Measurements from ENCODE around the gene PLXDC1.

Gene PLXDC1

GRCh38 chr17:39151150-39151942 lies at the start of gene PLXDC1:
Gene PLXDC1 (minus strand): TSS chr17:39151637. CDS start chr17:39151437, 200 bp downstream.
- DNase-seq: no peak

- no peak for DNase-seq
Observed at GRCh38 chr17:39200957-39201510, 49.6 kb upstream of the PLXDC1 start.

- peak; percentile 92 for DNase-seq
Observed at GRCh38 chr17:39200070-39200879, 48.8 kb upstream of the PLXDC1 start, which contains the start of gene RPL19. Gene RPL19 (plus strand): TSS chr17:39200283. CDS start chr17:39200345, 62 bp downstream.

- peak; percentile 98 for DNase-seq
Observed at GRCh38 chr17:39199820-39200069, 48.3 kb upstream of the PLXDC1 start.

- DNase-seq: no peak
Observed at GRCh38 chr17:39198186-39198566, 46.7 kb upstream of the PLXDC1 start.

GRCh38 chr17:39197380-39198185 lies 46.1 kb upstream of the PLXDC1 start, which contains the start of gene CACNB1:
Gene CACNB1 (minus strand): TSS chr17:39197669. CDS start chr17:39197495, 174 bp downstream.
- peak; percentile 91 for DNase-seq

- DNase-seq: peak; percentile 52
Observed at GRCh38 chr17:39196808-39197291, 45.4 kb upstream of the PLXDC1 start.

- no peak for DNase-seq
Observed at GRCh38 chr17:39196241-39196807, 44.9 kb upstream of the PLXDC1 start.

- no peak for DNase-seq
Observed at GRCh38 chr17:39195568-39196160, 44.2 kb upstream of the PLXDC1 start.

- DNase-seq: peak; percentile 54
Observed at GRCh38 chr17:39194985-39195524, 43.6 kb upstream of the PLXDC1 start.

- peak; percentile 89 for DNase-seq
Observed at GRCh38 chr17:39194089-39194984, 42.9 kb upstream of the PLXDC1 start.

GRCh38 chr17:39193346-39193745 lies 41.9 kb upstream of the PLXDC1 start:
- DNase-seq: no peak

- DNase-seq: no peak
Observed at GRCh38 chr17:39192901-39193300, 41.5 kb upstream of the PLXDC1 start.

GRCh38 chr17:39191750-39192510 lies 40.5 kb upstream of the PLXDC1 start:
- no peak for DNase-seq

GRCh38 chr17:39187152-39187830 lies 35.9 kb upstream of the PLXDC1 start:
- no peak for DNase-seq

GRCh38 chr17:39186481-39187002 lies 35.1 kb upstream of the PLXDC1 start:
- no peak for DNase-seq

- DNase-seq: no peak
Observed at GRCh38 chr17:39183720-39184119, 32.3 kb upstream of the PLXDC1 start.

GRCh38 chr17:39183045-39183444 lies 31.6 kb upstream of the PLXDC1 start:
- no peak for DNase-seq

- DNase-seq: peak; percentile 95
Observed at GRCh38 chr17:39181303-39181702, 29.9 kb upstream of the PLXDC1 start.
